GM18517 (cell line): ENCODE results near the gene KDM4C.
A peak's percentile ranks its signal among the peaks of the same experiment; 100 is the strongest.
"Not testable (repeated sequence)": the region's sequence is repeated elsewhere in the genome, so short reads cannot be mapped to it uniquely, and the experiment has no call there.

Experiments
- ATAC-seq: cut with Tn5 transposase; IDR thresholded peaks from one replicate; pipeline ENCODE4 v1.9.1; 2021; ENCODE audit warnings: mild to moderate bottlenecking, moderate library complexity; ENCODE audit not compliant: unreplicated experiment

KDM4C gene

DNA sequence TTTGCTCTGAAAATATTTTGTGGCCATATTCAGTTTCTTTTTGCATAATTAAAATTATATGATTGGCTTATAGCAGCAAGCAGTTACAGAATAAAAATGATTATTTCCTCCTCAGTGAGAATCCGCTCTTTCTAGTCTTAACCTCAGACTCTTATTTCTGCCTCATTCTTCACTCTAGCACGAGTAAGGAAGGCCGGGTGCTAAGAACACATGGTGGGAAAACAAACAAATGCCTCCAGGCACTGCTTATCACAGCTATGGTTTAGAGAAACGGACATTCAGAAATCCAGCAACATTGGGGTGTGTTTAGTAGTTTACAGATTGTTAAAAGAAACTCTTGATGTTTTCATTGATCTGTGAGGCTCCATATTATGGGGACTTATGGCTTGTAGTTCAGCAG is 168.7 kb downstream of the KDM4C start:
- no peak for ATAC-seq

DNA sequence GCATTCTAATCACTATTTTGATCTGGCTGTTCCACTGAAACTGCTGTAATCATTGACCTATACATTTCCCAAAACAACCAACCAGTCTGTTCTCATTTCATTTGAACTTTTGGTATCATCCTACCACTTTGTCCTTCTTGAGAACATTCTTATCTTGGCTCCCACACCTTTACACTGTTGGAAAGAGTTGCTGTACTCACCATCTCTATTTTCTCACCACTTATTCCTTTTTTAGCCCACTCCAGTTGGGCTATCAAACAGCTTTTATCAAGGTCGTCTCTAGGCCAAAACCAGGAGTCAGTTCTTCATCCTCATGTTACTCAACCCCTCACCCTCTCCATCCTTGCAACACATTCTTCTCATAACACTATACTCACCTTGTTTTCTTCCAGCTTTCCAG is 170.1 kb downstream of the KDM4C start:
- ATAC-seq = no peak

DNA sequence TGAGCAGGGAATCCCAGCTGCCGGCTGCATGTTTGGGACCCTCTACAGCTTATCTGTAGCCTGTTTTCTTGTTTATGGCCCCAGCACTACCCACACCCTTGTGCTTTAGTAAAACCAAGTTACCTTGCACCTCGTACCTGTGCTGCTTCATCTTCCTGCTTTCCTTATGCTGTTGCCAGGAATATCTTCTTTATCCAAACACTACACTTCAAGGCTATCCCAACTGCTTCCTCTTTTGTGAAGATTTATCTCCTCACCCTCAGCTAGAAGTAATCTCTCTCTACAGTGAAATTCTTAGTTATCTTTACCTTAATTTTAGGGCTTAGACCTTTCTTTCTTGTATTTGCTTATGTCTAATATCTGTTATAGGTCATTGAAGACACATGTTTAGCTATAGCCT is 171.1 kb downstream of the KDM4C start:
- no peak for ATAC-seq

DNA sequence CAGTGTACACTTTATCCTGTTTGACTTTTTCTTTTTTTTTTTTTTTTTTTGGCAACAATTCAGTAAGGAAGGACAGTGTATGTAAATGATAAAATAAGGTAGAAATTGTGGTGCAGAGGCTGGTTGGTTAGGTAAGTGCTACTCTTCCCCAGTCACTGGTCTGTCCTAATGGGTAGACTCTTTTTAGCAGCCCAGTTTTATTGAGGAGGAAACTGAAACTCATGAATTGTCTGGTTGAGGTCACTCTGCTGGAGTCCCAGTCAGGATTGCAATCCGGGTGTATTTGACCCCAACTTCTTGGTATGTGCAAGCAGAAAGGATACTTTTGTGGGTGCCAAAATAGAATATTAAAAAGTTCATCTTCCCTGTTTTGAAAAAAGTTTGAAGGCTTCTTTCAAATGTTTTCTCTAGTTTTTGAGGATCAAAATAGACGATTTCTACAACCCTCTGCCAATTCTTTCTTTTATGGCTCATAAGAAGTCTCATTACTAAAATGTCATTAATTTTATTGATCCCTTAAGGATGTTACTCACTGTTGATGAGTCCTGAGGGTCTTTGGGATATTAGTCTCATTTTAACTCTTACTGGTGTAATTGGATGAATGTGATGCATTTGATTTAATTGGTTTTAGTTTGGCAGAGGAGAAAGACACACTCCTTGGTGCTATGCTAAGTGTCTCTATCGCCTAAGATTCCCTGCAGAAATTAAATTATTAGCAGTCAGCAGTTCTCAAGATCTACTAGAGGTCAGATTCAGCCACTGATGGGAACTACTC is 171.9 kb downstream of the KDM4C start:
- no peak for ATAC-seq

DNA sequence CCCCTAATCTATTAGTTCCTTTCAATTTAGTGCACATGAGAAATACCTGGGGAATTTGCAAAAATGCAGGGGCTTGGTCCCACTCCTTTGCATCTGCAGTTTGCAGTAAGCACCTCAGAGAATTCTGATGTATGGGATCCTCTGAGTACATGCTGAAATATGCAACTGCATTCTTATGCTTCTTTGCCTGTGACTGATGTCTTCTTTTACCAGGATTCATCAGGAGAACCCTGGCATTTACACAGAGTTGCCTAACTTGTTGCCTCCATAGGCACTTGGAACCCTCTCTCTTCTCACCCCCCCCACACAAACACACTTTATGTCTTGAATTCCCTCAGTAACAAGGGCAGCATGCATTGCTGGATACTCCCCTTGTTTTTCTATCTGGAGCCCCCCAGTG is 173.1 kb downstream of the KDM4C start:
- no peak for ATAC-seq

DNA sequence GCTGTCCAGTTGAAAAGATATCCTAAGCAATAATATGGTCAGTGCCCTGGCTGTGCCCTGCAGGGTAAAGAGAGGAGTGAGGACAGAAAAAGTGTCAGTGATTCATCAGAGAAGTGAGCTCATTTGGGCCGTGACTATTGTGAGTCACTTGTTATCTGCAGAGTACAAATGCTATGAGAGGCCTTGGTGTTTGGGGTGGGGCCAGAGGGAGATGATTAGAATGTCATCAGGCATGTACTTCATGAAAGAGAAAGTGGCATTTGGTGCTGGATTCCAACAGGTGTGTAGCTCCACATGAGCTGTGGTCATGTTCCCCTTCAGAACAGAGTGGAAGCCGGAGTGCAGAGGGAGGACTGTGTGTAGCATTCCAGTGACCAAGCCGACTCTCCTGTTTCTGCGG is 174.1 kb downstream of the KDM4C start:
- no peak for ATAC-seq

DNA sequence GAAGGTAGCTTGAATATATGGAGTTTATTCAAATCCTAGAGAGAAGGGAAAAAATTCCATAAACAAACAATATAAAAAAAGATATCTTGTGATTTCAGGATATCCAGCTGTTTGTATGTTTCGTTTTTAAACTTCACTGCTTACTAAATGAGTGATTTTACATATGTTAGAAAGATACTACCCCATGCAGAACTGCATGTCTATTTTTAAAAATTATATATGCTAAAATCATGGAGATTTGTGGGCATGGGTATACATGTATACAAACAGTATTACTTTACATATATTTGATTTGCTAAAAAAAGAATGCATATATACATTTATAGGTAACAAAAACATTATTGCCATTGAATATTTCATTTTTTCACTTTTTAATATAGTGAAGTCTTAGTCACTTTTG is 178.3 kb downstream of the KDM4C start:
- ATAC-seq = no peak

DNA sequence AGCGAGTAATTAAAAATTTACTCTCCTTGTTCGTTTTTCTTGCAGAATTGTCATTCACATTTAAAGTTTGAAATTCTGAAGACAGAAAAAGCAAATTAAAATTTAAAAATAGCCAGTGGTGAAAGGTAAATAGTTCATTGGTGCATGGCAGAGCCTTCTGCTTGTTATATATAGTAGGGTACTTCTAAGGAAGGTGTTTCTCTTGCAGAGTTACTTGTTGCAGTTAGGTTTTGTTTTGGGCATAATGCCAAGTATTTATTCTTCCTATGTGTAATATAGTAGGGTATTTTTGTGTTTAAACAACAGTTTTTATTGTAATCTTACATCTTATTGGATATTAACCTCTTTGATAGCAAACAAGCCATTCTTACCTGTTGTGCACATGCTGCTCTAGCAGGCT is 179.4 kb downstream of the KDM4C start:
- ATAC-seq = no peak

DNA sequence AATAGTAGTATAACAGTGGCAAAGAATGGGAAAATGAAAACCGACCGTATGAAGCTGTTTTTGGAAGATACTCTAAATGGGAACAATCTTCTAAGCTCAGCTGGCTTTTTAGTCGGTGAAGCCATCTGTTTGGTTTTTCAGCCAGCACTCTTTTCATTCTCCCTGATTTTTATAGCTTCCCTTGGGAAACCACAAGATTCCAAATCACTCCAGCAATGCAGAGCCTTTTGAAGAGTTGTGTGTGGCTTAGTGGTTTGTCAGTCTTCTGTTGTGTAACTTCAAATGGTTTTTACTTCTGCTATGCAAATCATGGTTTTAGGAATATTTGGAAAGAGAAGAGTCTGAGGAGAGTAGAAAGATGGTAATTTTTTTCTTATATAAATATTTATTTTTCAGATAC is 180.7 kb downstream of the KDM4C start:
- ATAC-seq = no peak

DNA sequence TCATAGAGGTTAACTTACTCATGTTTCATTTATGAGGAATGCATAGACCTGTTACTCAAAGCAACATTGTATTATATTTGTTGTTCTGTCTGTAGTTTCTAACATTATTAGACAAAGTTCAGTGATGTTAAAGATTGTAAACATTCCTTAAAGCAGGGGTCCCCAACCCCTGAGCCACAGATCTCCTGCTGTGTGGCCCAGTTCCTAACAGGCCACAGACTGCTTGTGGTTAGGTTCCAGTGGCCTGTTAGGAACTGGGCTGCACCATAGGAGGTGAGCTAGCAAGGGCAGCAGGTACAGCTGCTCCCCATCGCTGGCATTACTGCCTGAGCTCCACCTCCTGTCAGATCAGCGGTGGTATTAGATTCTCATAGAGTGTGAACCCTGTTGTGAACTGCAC is 181.1 kb downstream of the KDM4C start:
- no peak for ATAC-seq

DNA sequence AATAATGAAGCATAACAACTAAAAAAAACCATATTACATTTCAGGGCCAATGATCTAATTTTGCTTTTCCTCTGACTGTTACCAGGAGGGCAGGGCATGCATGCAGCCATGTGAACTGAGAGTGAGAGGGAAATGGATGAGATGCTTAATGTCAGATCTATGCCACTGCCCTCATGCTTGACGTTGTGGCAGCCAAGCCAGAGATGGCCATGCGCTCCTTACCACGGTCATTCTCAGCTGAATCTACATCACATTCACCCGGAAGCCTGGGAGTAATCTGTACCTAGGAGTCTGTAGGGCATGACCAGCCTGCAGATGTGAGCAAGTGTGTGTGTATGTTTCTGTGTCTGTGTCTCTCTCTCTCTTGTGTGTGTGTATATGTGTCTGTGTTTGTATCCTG is 183.7 kb downstream of the KDM4C start:
- ATAC-seq = no peak

DNA sequence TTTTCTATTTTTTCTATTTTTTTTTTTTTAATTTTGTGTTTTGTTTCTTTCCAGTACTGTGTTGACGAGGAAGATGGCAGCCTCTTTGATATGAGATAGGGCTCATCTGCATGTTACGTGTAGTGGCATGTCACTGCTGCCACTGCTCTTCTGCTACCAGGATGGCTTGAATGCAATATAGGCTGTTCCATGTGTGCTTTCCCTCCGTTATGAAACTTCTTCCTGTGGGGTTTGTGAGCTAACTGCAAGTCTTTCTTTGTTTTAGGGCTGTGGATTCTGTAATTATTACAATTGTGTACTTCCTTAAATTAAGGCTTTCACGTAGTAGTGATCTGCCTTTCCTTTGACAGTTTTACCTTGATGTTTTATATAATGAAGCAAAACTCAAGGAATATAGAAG is 184.6 kb downstream of the KDM4C start:
- no peak for ATAC-seq

DNA sequence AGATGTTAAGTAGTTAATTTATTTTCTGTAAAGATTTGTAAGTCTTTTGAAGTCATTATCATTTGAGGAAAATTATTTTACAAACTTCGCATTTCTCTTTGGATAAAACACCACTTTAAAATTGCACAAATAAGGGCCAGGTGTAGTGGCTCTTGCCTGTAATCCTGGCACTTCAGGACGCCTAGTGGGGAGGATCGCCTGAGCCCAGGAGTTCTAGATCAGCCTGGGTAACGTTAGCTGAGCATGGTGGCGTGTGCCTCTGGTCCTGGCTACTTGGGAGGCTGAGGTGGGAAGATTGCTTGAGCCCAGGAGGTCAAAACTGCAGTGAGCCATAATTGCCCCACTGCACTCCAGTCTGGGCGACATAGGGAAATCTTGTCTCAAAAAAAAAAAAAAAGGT is 185.5 kb downstream of the KDM4C start:
- ATAC-seq = no peak

DNA sequence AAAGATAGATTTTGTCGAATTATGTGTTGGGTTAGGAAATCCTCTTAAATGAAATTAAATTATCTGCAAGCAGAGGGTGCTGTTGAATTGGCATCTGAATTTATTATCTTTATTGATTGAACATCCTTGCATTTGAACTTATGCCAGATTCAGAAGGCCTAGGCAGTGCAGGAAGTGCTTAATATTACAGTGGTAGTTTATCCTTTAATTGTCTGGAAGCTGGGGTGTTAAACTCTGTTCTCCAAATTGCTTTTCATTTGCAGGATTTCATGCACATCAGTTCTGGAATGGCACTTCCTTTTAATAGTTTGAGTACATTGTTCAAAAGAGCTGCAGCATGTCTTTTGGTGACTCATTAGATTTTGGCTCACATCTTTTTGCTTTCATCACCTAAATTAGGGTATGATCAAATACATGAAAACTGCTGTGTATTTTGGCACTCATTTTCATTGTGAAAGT is 186.3 kb downstream of the KDM4C start:
- ATAC-seq = no peak

DNA sequence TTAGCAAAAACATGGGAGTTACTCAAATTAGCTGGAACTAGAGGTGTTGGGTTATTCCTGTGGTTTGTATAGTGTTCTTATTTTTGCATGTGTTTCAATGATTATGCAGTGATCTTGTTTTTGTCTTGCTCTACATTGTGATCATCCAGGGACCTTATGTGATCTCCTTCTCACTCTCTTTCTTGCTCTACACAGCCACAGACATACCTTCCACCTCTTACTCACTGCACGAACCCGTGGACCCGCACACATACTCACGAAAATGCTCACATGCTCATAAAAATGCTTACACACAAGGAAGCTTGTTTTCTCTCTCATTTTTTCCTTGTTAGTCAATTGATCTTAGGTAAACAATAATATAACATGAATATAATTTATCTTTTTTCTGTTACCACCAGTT is 187.1 kb downstream of the KDM4C start:
- no peak for ATAC-seq

DNA sequence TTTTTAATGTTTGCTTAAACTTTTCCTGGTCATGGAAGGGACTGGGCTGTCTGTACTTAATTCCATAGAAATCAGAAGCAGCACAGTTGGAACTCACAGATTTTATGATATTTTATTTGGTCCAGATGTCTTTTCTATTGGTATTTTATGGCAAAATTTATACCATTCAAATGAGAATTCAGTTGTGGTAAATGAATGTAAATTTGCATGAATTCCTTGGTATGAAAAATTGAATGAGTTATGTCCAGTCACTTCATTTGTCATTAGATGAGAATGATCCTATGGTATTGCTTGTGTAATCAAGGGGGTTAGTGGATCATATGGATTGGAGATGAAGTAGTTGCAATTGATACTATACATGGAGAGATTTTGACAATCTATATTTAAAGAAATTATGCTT is 188.0 kb downstream of the KDM4C start:
- ATAC-seq = no peak

DNA sequence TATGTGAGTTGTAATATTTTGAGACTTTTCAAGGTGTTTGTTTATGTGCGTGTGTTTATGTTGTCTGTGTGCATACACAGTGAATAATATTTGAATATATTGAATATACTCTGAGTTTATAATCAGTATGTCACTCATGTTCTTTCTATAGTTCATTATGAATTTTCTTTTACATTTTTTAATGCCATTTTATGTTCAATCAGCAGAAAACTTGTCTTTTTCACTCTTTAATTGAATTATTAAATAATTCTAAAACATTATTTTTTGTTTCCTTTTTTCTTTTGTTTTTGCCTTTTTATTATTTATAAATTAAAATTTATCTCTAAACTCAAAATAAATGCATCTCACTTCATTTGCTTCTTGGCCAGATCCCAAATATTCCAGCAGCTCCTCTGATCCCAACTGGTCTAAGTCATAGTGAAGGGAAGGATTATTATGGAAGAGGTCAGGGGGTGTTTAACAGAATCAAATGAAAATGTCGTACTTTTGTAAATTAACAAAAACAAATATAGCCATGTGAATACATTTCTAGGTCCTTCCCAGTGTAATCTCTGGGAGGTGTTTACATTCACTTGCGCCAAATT is 188.9 kb downstream of the KDM4C start:
- no peak for ATAC-seq

DNA sequence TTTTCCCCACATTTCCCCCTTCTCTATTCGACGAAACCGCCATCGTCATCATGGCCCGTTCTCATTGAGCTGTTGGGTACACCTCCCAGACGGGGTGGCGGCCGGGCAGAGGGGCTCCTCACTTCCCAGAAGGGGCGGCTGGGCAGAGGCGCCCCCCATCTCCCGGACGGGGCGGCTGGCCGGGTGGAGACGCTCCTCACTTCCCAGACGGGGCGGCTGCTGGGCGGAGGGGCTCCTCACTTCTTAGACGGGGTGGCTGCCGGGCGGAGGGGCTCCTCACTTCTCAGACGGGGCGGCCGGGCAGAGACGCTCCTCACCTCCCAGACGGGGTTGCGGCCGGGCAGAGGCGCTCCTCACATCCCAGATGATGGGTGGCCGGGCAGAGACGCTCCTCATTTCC is 191.1 kb downstream of the KDM4C start:
- ATAC-seq = not testable (repeated sequence)

DNA sequence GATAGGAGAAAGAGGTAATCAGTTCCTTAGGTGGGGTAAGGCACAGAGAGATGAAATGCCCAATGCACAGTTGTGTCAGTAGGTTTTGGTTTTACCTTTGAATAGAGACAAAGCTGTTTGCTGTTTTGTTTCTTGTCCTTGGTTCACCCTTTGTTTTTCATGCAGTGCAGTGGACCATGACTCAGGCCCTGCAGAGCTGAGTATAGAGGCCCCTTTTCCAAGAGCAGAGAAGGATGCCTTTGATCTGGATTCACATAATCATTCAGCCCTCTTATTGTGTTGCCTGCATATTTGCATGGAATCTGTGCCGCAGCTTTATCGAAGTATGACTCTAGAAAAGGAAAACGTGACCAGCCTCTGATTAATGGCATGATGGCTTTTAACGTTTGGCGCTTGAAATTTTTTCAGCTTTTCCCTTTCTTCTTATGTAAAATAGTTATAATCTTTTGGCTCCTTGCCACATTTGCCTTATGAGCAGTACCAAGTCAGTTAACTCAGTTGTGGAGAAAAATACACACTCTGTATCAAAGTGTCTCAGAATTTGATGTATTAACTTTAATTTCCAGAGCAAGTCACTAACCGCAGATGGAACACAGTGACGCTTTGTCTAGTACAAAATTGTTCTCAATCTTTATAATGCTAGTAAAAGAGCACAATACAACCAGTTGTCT is 197.6 kb downstream of the KDM4C start:
- no peak for ATAC-seq

DNA sequence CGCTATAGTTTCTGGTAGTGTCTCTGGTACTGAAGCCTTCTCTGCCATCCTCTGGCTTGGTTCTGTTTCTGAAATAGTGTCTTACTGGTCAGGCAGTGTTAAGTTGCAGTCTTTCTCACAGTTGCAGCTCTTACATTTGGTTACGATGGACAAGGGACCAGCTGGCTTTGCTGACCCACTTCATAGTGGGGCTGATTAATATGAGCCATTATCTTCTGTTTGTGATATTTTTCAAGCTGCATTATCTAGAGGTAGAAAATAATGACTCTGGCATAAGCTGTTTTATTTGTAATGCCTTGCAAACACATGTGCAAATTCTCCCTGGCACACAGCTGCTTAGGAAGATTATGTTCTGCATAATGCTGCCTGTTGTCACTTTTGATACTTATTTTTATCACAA is 199.1 kb downstream of the KDM4C start:
- ATAC-seq = no peak

DNA sequence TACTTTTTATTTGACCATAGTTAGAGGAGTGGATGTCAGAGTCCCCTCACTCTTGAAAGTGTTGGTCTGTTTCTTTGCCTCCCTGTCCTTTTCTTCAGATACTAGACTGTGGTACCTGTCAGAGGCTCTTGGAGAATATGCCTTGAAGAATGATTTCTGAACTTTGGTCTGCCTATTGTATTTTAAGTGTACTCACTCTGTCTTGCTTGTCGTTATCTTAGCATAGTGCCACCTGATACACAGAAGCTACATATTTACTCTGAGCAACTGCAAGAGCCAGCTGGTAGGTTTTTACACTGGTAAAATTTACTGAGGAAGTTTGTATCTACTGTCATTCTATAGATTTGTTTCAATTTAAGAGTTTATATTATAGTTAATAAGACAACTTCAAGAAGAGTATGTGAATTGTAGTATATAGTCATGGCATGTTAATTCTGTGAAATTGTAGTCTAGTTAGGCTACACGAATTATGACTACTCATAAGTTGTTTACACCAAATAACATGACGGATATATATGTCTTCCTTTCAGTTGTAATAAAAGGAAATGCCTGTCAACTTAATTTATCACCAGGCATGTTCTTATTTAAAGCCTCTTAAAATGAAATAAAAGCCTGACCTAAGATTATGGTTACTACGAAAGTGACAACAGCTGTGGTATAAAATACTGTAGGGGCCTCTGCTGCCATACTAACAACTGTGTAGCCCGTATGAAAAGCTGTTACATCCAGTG is 201.7 kb downstream of the KDM4C start:
- no peak for ATAC-seq

DNA sequence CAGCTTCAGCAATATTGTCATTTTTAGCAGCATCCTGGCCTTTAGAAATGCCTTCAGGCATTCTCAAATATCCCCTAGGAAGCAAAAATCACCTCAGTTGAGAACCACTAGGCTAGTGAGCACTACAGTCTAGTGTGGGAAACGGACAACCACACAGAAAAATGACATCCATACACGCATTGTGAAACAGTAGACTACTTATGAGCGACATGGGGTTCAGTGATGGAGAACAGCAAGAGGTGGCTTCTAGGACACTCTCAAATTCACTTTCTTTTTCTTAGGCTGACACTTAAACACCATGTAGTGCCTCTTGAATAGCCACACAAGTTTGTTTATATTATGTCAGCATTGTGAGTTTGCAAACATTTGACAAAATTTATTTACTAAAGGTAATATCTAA is 203.0 kb downstream of the KDM4C start:
- ATAC-seq = peak; percentile 77
